T-helper 17 cell (primary cell): Measurements from ENCODE around the gene ZEB1. TPM values are rescaled to one million over a fixed set of nuclear protein-coding genes. Genes with fewer than 3 reads are reported as not detected.

Experiments
- ATAC-seq: fragments of 150-1000 bp; cut with Tn5 transposase; 2 replicates; pipeline ENCODE4 v1.10.0; 2021; ENCODE audit warnings: mild to moderate bottlenecking, moderate library complexity
- DNase-seq, 3 donors: peaks; one replicate each; pipeline versions ENCODE4 v3.0.0 to v3.0.0-alpha.2; 2020 to 2021
- H3K9me3 ChIP-seq: one replicate; pipeline ENCODE4 v1.7.0; 2013; ENCODE audit warnings: low read length, mild to moderate bottlenecking; ENCODE audit not compliant: control insufficient read depth, poor library complexity, severe bottlenecking
- H3K27ac Mint-ChIP-seq: one replicate; pipeline ENCODE4 v1.8.0; 2022; ENCODE audit warnings: mild to moderate bottlenecking, moderate library complexity, mixed read lengths
- H3K27me3 Mint-ChIP-seq: one replicate; pipeline ENCODE4 v1.8.0; 2022; ENCODE audit warnings: mixed read lengths
- H3K36me3 Mint-ChIP-seq: one replicate; pipeline ENCODE4 v1.8.0; 2022; ENCODE audit warnings: low read depth, mixed read lengths
- H3K4me1 Mint-ChIP-seq: one replicate; pipeline ENCODE4 v1.8.0; 2022; ENCODE audit warnings: mild to moderate bottlenecking, mixed read lengths
- H3K4me3 Mint-ChIP-seq: one replicate; pipeline ENCODE4 v1.8.0; 2022; ENCODE audit warnings: mild to moderate bottlenecking, moderate library complexity, mixed read lengths
- total RNA-seq, 4 donors: library from RNA in 2 of 4; stranded (reverse) in 2 of 4; gene quantifications; one replicate each; pipeline ENCODE4 v1.2.3 and lab custom pipeline; 2022 to 2026

The ZEB1 gene
- total RNA-seq, 2 donors from 2014 or later: 94.6 to 97.6 TPM

- Mint-ChIP-seq H3K4me1 (peaks cover 39% of the 10 kb centered on the region), H3K36me3 (peaks cover 9% of the 10 kb centered on the region), H3K27me3 (no peaks in the 10 kb centered on the region), H3K4me3 (peak overlapping the region; percentile 69), H3K27ac (peak overlapping the region; percentile 95)
- no peak for ATAC-seq
- H3K9me3 ChIP-seq: no peaks in the 10 kb centered on the region
- no peak for DNase-seq
Measured at GRCh38 chr10:31322647-31323046, 3.6 kb downstream of the ZEB1 start.

GRCh38 chr10:31340343-31340742, 21.3 kb downstream of the ZEB1 start:
- H3K9me3 ChIP-seq: no peaks in the 10 kb centered on the region
- Mint-ChIP-seq H3K4me1 (peaks cover 17% of the 10 kb centered on the region), H3K36me3 (no peaks in the 10 kb centered on the region), H3K27ac (no peak overlapping the region), H3K4me3 (no peak overlapping the region), H3K27me3 (no peaks in the 10 kb centered on the region)
- DNase-seq (no peak), ATAC-seq (no peak)

- peaks cover 18% of the 10 kb centered on the region for H3K4me1 Mint-ChIP-seq
- H3K4me3 Mint-ChIP-seq: no peak overlapping the region
- no peaks in the 10 kb centered on the region for H3K27me3 Mint-ChIP-seq
Measured at GRCh38 chr10:31341552-31341951, 22.5 kb downstream of the ZEB1 start.

GRCh38 chr10:31343009-31343408, 24.0 kb downstream of the ZEB1 start:
- ATAC-seq (no peak), DNase-seq (no peak)
- H3K4me1 Mint-ChIP-seq: peaks cover 30% of the 10 kb centered on the region
- no peak overlapping the region for H3K4me3 Mint-ChIP-seq
- no peaks in the 10 kb centered on the region for H3K36me3 Mint-ChIP-seq
- no peaks in the 10 kb centered on the region for H3K27me3 Mint-ChIP-seq
- H3K27ac Mint-ChIP-seq: no peak overlapping the region
- no peaks in the 10 kb centered on the region for H3K9me3 ChIP-seq

More at GRCh38 chr10:31341552-31341951, 22.5 kb downstream of the ZEB1 start:
- H3K9me3 ChIP-seq: no peaks in the 10 kb centered on the region
- ATAC-seq (no peak), DNase-seq (no peak)
- no peak overlapping the region for H3K27ac Mint-ChIP-seq
- H3K36me3 Mint-ChIP-seq: no peaks in the 10 kb centered on the region

- no peak for ATAC-seq
- Mint-ChIP-seq H3K4me1 (peaks cover 33% of the 10 kb centered on the region), H3K27ac (no peak overlapping the region)
Measured at GRCh38 chr10:31343551-31343950, 24.5 kb downstream of the ZEB1 start.

GRCh38 chr10:31345886-31346285, 26.9 kb downstream of the ZEB1 start:
- no peak for DNase-seq
- Mint-ChIP-seq H3K27ac (peak overlapping the region; percentile 66), H3K4me1 (peaks cover 43% of the 10 kb centered on the region), H3K36me3 (no peaks in the 10 kb centered on the region), H3K27me3 (no peaks in the 10 kb centered on the region), H3K4me3 (no peak overlapping the region)
- no peaks in the 10 kb centered on the region for H3K9me3 ChIP-seq
- ATAC-seq: no peak

More at GRCh38 chr10:31343551-31343950, 24.5 kb downstream of the ZEB1 start:
- no peak overlapping the region for H3K4me3 Mint-ChIP-seq
- H3K27me3 Mint-ChIP-seq: no peaks in the 10 kb centered on the region
- H3K36me3 Mint-ChIP-seq: no peaks in the 10 kb centered on the region
- no peak for DNase-seq
- H3K9me3 ChIP-seq: no peaks in the 10 kb centered on the region

GRCh38 chr10:31346953-31347352, 27.9 kb downstream of the ZEB1 start:
- Mint-ChIP-seq H3K4me3 (no peak overlapping the region), H3K27ac (peak overlapping the region; percentile 87), H3K36me3 (no peaks in the 10 kb centered on the region), H3K4me1 (peaks cover 43% of the 10 kb centered on the region), H3K27me3 (no peaks in the 10 kb centered on the region)
- H3K9me3 ChIP-seq: no peaks in the 10 kb centered on the region
- ATAC-seq (no peak), DNase-seq (no peak)

- peaks cover 46% of the 10 kb centered on the region for H3K4me1 Mint-ChIP-seq
- H3K9me3 ChIP-seq: no peaks in the 10 kb centered on the region
- ATAC-seq: no peak
- H3K27ac Mint-ChIP-seq: peak overlapping the region; percentile 87
- H3K4me3 Mint-ChIP-seq: peak overlapping the region; percentile 56
- DNase-seq: no peak
- no peaks in the 10 kb centered on the region for H3K36me3 Mint-ChIP-seq
- H3K27me3 Mint-ChIP-seq: no peaks in the 10 kb centered on the region
Measured at GRCh38 chr10:31347705-31348104, 28.7 kb downstream of the ZEB1 start.

- no peak overlapping the region for H3K27ac Mint-ChIP-seq
- DNase-seq: no peak
- peaks cover 2% of the 10 kb centered on the region for H3K36me3 Mint-ChIP-seq
- no peaks in the 10 kb centered on the region for H3K27me3 Mint-ChIP-seq
- no peak for ATAC-seq
- no peaks in the 10 kb centered on the region for H3K9me3 ChIP-seq
- no peak overlapping the region for H3K4me3 Mint-ChIP-seq
- peaks cover 41% of the 10 kb centered on the region for H3K4me1 Mint-ChIP-seq
Measured at GRCh38 chr10:31350891-31351290, 31.9 kb downstream of the ZEB1 start.

- H3K36me3 Mint-ChIP-seq: peaks cover 2% of the 10 kb centered on the region
- no peak overlapping the region for H3K27ac Mint-ChIP-seq
- no peaks in the 10 kb centered on the region for H3K9me3 ChIP-seq
- ATAC-seq (no peak), DNase-seq (no peak)
- H3K4me3 Mint-ChIP-seq: no peak overlapping the region
- no peaks in the 10 kb centered on the region for H3K27me3 Mint-ChIP-seq
- peaks cover 38% of the 10 kb centered on the region for H3K4me1 Mint-ChIP-seq
Measured at GRCh38 chr10:31352436-31353226, 33.6 kb downstream of the ZEB1 start.

- ATAC-seq: peak; percentile 83
- H3K27ac Mint-ChIP-seq: no peak overlapping the region
- DNase-seq: no peak
Measured at GRCh38 chr10:31353574-31353973, 34.6 kb downstream of the ZEB1 start.

GRCh38 chr10:31358688-31359330, 39.8 kb downstream of the ZEB1 start:
- Mint-ChIP-seq H3K36me3 (peaks cover 7% of the 10 kb centered on the region), H3K4me1 (peaks cover 34% of the 10 kb centered on the region), H3K4me3 (no peak overlapping the region), H3K27me3 (no peaks in the 10 kb centered on the region), H3K27ac (peak overlapping the region; percentile 54)
- no peak for DNase-seq
- no peaks in the 10 kb centered on the region for H3K9me3 ChIP-seq
- ATAC-seq: no peak

More at GRCh38 chr10:31353574-31353973, 34.6 kb downstream of the ZEB1 start:
- no peaks in the 10 kb centered on the region for H3K27me3 Mint-ChIP-seq
- H3K9me3 ChIP-seq: no peaks in the 10 kb centered on the region
- peaks cover 39% of the 10 kb centered on the region for H3K4me1 Mint-ChIP-seq
- H3K36me3 Mint-ChIP-seq: peaks cover 2% of the 10 kb centered on the region
- H3K4me3 Mint-ChIP-seq: no peak overlapping the region

- no peak for DNase-seq
- Mint-ChIP-seq H3K4me1 (peaks cover 34% of the 10 kb centered on the region), H3K27ac (no peak overlapping the region), H3K36me3 (peaks cover 7% of the 10 kb centered on the region), H3K4me3 (no peak overlapping the region), H3K27me3 (no peaks in the 10 kb centered on the region)
- no peaks in the 10 kb centered on the region for H3K9me3 ChIP-seq
- no peak for ATAC-seq
Measured at GRCh38 chr10:31359979-31360378, 41.0 kb downstream of the ZEB1 start.
